GM19324 (cell line): ENCODE results near the gene FLNB.

Experiments
- ATAC-seq: cut with Tn5 transposase; IDR thresholded peaks from one replicate; pipeline ENCODE4 v1.9.1; 2021; ENCODE audit warnings: mild to moderate bottlenecking, moderate library complexity; ENCODE audit not compliant: unreplicated experiment, low FRiP score

Gene FLNB

DNA sequence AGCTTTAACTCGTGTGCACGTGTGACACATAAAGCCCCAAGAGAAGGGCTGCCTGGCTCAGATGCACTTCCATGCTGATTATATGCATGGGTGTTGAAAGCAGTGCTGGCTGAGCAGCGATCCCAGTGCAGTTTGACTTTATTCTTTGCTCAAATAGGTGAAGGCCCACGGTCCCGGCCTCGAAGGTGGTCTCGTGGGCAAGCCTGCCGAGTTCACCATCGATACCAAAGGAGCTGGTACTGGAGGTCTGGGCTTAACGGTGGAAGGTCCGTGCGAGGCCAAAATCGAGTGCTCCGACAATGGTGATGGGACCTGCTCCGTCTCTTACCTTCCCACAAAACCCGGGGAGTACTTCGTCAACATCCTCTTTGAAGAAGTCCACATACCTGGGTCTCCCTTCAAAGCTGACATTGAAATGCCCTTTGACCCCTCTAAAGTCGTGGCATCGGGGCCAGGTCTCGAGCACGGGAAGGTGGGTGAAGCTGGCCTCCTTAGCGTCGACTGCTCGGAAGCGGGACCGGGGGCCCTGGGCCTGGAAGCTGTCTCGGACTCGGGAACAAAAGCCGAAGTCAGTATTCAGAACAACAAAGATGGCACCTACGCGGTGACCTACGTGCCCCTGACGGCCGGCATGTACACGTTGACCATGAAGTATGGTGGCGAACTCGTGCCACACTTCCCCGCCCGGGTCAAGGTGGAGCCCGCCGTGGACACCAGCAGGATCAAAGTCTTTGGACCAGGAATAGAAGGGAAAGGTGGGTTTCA, 114.9 kb downstream of the FLNB start:
- no peak for ATAC-seq

DNA sequence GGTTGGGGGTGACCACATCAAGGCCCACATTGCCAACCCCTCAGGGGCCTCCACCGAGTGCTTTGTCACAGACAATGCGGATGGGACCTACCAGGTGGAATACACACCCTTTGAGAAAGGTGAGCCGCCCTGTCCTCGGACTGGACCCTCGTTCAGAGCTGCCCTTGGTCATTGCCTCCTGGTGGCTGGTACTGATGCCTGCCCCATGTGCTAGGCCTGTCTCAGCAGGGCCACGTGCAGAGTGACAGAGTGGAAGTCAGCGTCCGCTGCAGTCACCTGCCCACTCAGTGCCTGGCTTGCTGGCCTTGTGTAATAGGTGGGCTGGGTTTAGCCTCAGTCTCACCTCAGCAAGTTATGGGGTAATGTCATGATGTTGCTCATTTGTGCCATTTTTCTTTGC, 116.2 kb downstream of the FLNB start:
- no peak for ATAC-seq

DNA sequence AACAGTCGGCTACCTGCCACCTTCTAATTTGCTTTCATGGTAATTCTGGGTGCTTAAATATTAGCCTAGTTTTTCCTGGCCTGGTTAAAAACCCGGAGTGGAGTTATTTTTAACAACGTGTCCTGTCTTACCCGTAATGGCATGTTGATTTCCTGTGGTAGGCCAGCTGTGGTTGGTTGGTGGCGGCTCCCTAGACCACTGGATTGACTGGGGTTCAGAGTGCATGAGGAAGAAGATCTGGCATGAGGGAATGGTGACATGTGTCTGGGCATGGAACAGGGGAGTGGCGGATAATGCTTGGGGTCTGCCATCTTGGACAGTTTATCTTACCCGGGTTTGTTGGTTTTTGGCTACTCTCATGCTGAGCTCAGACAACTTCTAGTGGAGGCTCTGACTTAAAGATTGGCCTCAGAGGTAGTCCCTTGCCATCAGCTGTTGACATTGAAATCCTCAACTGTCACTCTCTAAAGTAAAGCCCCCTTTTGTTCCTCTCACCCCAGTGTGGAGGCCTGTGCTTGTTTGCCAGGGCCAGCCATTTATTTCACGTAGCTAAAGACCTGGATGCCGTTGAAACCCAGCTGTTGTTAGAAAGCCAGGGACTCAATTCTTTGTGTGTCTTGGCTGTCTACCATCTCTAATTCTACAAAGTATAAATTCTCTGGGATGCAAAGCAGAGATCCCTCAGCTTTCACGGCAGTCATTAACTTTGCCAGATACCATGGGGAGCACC, 121.0 kb downstream of the FLNB start:
- no peak for ATAC-seq

DNA sequence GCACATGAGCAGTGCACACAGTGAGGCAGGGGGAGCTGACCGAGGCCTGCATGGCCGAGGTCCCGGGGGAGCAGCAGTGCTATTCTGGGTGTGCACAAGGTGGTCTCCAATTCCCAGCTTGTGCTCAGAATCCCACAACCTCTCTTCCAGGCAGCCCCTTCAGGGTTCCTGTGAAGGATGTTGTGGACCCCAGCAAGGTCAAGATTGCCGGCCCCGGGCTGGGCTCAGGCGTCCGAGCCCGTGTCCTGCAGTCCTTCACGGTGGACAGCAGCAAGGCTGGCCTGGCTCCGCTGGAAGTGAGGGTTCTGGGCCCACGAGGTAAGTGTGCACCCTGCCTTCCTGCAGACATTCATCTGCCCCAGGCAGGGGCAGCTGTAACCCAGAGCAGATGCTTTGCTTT, 122.4 kb downstream of the FLNB start:
- ATAC-seq, result no peak

DNA sequence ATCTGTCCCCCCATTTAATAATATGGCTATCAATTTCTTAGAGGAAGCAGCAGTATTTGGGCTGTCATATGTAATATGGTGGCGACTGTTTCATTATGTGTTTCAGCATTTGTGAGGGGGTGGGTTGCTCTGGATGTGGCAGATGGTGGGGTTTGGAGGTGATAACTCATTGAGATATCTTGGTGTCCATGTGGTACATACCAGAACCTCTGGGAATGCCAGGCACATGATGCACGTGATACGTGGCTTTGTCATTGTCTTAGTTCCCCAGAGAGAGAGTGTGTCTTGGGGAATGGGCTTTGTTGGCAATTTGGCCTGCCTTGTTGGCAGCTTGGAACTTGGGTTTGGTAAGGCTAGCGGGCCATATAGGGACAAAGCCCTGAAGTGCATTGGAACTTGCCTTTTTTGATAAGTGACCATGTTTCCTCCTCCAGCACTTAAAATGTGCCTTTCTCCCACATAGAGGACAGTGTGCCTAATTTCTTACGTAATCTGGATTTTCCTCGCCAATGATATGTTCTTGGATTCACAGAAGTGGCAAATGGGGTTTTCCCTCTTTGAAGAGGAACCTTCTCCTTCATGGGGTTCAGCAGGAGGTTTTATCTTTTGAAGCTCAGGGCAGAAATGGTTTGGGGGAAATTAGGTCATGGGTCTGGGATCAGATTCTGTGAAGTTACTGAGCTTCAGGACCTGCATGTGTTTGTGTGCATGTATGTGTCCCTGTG, 123.0 kb downstream of the FLNB start:
- no peak for ATAC-seq

DNA sequence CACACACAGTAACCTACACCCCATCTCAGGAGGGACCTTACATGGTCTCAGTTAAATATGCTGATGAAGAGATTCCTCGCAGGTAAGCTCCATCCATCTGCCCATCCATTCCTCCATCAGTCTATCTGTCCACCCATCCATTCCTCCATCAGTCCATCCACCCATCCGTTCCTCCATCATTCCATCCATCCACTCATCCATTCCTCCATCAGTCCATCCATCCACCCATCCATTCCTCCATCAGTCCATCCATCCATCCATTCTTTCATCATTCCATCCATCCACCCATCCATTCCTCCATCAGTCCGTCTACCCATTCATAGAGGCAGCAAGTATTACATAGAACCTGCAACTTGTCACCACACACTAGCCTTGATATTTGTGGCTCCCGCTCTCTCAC, 124.6 kb downstream of the FLNB start:
- no peak for ATAC-seq

DNA sequence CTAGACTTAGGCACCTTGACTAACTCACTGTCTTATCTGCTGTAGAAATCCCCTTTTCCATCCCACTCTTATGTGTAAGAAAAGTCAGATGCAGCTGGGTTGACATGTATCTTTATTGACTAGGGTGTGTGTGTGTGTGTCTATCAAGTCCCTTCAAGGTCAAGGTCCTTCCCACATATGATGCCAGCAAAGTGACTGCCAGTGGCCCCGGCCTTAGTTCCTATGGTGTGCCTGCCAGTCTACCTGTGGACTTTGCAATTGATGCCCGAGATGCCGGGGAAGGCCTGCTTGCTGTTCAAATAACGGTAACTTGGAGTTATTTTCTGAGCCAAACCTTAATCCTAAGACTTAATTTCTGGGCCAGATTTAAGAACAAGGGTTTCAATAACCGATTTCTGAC, 126.2 kb downstream of the FLNB start:
- no peak for ATAC-seq

DNA sequence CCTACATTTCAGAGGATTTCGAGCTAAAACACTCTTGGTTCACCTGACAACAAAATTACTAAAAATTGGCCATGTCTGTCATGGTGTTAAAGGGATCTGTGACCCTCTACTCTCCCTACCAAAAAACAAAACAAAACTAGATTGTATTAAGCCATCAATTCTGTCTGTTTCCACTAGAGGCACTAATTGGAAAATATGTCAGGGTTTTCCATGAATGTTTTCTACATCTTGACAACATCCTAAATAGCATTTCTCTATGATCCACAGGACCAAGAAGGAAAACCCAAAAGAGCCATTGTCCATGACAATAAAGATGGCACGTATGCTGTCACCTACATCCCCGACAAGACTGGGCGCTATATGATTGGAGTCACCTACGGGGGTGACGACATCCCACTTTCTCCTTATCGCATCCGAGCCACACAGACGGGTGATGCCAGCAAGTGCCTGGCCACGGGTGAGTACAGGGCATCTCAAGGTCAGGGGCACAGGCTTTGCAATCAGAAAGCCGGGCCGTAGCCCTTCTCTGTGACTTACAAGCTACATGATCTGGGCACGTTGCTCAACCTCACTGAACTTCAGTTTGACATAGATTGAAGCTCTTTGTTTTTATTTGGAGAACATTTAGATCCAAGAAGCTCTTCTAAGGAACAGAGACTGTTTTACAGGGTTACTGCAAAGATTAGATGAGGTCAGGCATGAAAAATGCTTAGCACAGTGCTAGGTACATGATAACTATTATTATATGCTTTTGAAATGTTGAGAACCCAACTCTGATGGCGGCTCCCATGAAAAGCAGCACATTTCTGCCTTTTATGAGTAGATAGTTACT, 127.7 kb downstream of the FLNB start:
- no peak for ATAC-seq

DNA sequence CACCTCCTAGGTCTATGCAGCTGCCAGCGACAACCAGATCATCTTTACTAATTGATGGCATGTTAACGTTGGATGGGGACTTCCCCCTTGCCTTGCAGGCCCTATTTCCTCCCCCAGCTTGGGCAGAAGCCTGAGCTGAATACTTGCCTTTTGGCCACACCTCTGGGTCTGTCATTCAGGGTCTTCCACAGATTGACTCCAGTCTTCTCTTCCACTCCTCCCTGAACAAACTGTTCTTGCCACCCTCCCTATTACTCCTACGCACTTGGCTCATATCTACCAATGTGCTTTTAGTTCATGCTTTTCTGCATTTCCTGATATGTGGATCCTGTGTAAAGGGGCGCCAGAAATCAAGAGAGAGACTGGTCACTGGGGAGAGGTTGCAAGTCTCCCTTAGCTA, 129.1 kb downstream of the FLNB start:
- no peak for ATAC-seq

DNA sequence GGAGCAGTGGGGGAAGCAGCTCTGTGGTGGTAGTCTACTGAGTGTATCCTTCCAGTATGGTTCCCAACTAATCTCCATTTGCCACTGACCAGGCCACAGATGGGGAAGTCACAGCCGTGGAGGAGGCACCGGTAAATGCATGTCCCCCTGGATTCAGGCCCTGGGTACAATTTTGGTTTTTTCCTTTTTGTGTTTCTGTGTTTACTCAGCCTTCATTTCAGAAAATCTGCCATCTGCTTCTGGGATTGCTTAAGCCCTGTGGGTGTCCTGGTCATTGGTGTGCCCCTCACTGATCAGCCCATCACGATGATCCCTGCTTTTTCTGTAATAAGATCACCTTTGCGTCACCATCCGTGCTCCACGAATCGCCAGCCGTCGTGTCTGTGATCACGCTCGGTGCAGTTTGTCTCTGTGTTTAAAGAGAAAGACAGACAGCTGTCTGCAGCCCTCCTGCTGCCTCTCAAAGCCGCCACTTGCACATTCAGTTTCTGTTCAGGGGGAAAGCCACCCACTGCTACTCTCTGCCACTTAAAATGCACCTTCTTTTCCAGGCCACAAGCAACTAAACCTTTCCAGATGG, 133.6 kb downstream of the FLNB start:
- no peak for ATAC-seq

DNA sequence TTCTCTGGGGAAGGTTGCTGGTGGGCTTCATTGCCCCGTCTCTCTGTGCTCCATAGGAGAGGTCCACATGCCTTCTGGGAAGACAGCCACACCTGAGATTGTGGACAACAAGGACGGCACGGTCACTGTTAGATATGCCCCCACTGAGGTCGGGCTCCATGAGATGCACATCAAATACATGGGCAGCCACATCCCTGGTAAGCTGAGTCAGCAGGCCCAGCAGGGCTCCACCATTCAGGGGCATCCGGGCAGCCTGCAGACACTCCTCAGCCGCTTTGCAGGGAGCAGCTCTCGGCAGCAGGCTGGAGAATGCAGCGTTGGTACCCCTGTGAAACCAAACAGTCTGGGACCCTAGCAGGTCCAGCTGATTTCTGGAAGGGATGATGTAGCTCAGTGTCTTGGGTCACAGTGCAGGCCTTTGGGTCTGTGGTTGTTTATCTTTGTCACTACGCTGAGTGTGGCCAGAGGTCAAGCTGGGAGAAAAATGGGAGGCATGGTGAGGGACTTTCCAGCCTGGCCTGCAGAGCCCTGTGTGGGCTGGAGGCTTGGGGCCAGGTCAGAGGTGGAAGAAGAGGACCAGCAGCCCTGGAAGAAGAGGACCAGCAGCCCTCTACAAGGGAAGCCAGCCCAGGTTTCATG, 135.3 kb downstream of the FLNB start:
- ATAC-seq, result no peak

DNA sequence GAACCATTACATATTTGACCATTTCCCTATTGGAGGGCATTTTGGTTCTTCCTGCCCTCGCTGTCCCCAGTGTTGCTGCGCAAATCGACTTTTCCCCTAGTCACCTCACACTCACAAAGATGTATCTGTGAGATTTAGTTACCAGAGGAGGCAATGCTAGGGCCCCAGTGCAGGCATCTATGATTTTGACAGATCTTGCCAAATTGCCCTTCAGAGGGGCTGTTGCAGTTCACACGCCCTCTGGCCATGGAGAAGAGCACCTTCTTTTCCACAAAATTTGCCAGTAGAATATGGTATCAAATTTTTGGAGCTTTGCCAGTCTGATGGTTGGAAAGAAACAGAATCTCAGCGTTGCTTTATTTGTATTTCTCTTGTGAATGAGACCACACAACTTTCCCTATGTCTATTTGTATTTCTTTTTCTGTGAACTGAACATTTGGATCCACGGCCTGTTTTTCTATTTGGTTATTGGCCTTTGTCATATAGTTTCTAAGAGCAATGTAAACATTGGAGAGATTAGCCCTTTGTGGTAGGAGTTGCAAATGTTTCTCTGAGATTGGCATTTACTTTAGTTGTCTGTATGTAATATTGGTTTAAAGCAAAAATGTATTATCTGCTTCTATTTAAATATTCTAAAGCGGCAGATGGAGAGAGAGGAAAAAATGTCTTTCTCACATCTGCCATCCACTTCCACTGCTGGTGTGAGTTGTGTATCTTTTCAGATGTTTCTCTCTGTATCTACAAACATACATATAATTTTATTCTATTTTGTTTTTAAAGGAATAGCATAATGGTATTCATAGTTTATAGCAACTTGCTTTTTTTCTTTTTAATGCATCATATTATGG, 136.5 kb downstream of the FLNB start:
- no peak for ATAC-seq

DNA sequence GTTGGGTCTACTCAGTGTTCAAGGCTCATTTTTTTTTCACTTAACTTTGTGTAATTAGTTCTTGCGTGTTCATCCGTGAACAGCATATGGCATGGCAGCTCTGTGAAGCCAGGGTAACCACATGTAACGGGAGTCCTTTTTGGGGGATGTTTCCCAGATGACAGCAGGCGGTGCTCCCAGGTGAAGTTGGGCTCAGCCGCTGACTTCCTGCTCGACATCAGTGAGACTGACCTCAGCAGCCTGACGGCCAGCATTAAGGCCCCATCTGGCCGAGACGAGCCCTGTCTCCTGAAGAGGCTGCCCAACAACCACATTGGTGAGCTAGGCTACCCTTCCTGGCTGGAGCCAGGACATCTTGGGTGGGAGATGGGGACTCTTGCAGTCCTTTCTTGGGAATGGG, 139.8 kb downstream of the FLNB start:
- no peak for ATAC-seq

DNA sequence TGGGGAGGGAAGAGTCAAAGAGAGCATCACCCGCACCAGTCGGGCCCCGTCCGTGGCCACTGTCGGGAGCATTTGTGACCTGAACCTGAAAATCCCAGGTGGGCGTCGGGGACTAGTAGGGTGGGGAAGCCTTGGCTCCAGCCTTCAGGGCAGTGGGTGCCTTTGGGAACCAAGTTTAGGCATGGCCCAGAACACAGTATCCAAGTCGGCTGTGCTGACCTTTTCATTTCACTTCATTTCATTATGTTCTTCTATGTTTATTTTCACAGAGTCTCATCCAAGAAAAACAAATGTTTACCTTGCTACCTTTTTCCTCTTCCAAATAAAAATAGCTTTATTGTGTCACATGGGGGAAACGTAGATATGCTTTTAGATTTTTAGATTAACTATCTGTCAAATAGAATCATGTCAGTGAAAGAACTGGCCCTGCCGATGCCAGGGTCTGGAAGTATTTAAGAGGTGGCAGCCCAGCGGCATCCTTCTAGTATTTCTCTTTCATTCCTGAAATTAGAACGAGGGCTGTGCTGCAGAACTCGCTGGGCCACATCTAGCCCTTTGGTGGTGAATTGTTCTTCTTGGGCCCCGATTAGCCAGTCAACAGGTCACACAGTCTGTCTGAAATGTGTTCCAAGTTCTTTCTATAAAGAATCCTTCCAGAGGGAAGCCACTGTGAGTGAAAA, 142.0 kb downstream of the FLNB start:
- ATAC-seq, result no peak

DNA sequence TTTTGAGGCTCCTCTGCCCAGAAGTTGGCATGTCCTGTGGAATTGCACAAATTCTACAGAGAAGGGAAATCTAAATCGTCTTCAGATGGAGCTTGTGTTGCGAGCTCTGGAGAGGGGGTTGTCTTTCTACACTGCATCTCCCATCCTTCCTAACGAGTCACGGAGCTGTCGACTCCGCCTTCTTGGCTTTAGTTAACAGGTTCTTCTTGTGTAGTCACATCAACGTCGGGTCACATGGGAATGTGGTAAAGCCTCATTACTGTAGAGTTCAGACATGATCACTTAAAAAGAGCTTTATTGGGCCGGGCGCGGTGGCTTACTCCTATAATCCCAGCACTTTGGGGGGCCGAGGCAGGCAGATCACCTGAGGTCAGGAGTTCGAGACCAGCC, 142.6 kb downstream of the FLNB start:
- no peak for ATAC-seq

DNA sequence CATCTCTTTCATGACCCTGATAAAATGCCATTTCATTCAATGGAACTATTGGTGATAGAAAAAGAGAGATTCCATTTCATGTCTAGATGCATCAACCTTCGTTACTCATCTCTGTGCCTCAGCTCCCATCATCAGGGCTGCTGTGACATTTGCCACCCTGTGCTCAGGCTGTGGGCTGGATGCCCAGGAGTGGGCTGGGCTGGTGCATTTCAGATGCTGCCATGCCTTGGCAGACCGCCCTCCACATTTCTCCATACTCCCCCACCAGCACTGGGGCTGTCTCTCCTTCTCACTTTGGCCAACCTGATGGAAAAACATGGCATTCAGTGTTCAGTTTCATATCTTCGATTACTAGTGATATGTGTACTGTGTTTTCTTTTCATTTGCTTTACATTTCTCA, 143.4 kb downstream of the FLNB start:
- no peak for ATAC-seq

DNA sequence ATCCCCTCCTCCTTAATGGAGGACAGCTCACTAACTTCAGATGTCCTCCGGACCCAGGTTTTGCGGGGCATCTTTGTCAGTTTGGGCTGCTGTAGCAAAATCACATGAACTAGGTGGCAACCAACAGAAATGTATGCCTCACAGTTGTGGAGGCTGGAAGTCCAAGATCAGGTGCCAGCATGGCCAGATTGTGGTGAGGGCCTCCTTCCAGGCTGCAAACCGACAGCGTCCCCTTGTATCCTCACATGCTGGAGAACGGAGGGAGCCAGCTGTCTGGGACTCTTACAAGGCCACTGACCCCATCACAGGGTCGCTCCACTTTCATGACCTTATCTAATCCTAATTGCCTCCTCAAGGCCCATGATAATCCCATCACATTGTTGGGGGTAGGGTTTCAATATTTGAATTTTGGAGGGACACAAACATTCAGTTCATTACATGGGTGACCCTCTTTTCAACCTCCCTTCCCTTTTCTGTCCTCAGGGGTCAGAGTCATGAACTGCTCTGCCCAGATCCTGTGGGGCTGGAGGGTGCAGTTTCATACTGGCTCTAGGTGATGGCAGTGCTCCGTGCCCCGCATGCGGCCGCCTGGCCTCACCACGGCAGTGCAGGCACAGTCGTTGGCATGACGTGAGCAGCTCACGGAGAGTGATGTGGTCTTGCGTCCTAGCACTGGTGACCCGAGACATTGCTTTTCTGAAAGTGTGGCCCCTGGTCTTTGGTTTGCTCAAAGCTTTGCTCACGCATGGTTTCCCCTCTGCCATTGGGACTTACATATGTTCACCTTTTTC, 144.2 kb downstream of the FLNB start:
- no peak for ATAC-seq

DNA sequence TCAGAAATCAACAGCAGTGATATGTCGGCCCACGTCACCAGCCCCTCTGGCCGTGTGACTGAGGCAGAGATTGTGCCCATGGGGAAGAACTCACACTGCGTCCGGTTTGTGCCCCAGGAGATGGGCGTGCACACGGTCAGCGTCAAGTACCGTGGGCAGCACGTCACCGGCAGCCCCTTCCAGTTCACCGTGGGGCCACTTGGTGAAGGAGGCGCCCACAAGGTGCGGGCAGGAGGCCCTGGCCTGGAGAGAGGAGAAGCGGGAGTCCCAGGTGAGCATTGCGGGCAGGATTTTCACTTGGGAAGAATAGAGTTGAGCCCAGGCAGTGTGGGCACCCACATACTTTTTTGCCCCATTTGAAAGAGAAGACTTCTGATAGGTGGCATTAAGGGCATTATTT, 145.1 kb downstream of the FLNB start:
- no peak for ATAC-seq
